ENCODE results near the gene HPN.

The HPN gene

GRCh38 chr19:35060160-35060855 is 18.8 kb downstream of the HPN start:
- Histone ChIP-seq H3K27ac (ENCODE audit: low read length) (no peak overlapping the region), H3K27me3 (ENCODE audit: low read depth, low read length) (peaks cover 29% of the 10 kb centered on the region), H3K36me3 (replicated peaks; ENCODE audit: low read depth, low read length) (no peaks in the 10 kb centered on the region), H3K4me3 (ENCODE audit: low read length) (no peak overlapping the region), H3K79me2 (ENCODE audit: low read length) (no peaks in the 10 kb centered on the region), H3K9me3 (ENCODE audit: insufficient read depth, low read length) (no peaks in the 10 kb centered on the region), H3K9ac (ENCODE audit: low read length) (no peak overlapping the region), H2AFZ (ENCODE audit: low read depth, low read length) (no peak overlapping the region), H3K4me2 (ENCODE audit: low read length) (no peak overlapping the region), H3K4me1 (ENCODE audit: low read length) (no peaks in the 10 kb centered on the region), H4K20me1 (ENCODE audit: insufficient read depth, low read length) (no peaks in the 10 kb centered on the region)
- no peak for TF ChIP-seq EZH2phosphoT487 (IDR thresholded peaks at IDR 0.05; ENCODE audit: low read depth)
- TF ChIP-seq CTCF (IDR thresholded peaks at IDR 0.05; ENCODE audit: low read depth, low read length): no peak

- Histone ChIP-seq H3K36me3 (replicated peaks; ENCODE audit: low read depth, low read length) (no peaks in the 10 kb centered on the region), H4K20me1 (ENCODE audit: insufficient read depth, low read length) (no peaks in the 10 kb centered on the region), H3K9ac (ENCODE audit: low read length) (no peak overlapping the region), H3K4me1 (ENCODE audit: low read length) (0 out of 2 replicates have a peak, but pooled peaks cover under 1% of the 10 kb centered on the region), H2AFZ (ENCODE audit: low read depth, low read length) (no peak overlapping the region), H3K27ac (ENCODE audit: low read length) (no peak overlapping the region), H3K4me2 (ENCODE audit: low read length) (no peak overlapping the region), H3K4me3 (ENCODE audit: low read length) (no peak overlapping the region), H3K27me3 (ENCODE audit: low read depth, low read length) (peaks cover 16% of the 10 kb centered on the region), H3K9me3 (ENCODE audit: insufficient read depth, low read length) (no peaks in the 10 kb centered on the region), H3K79me2 (ENCODE audit: low read length) (no peaks in the 10 kb centered on the region)
- no peak for TF ChIP-seq CTCF (IDR thresholded peaks at IDR 0.05; ENCODE audit: low read depth, low read length)
- no peak for TF ChIP-seq EZH2phosphoT487 (IDR thresholded peaks at IDR 0.05; ENCODE audit: low read depth)
Measured at GRCh38 chr19:35061583-35062373, 20.3 kb downstream of the HPN start.

GRCh38 chr19:35062942-35063341 is 21.4 kb downstream of the HPN start:
- Histone ChIP-seq H3K36me3 (replicated peaks; ENCODE audit: low read depth, low read length) (no peaks in the 10 kb centered on the region), H2AFZ (ENCODE audit: low read depth, low read length) (no peak overlapping the region), H3K4me2 (ENCODE audit: low read length) (no peak overlapping the region), H3K27ac (ENCODE audit: low read length) (no peak overlapping the region), H3K4me1 (ENCODE audit: low read length) (0 out of 2 replicates have a peak, but pooled peaks cover 3% of the 10 kb centered on the region), H3K9me3 (ENCODE audit: insufficient read depth, low read length) (no peaks in the 10 kb centered on the region), H3K9ac (ENCODE audit: low read length) (no peak overlapping the region), H3K79me2 (ENCODE audit: low read length) (no peaks in the 10 kb centered on the region), H3K27me3 (ENCODE audit: low read depth, low read length) (peaks cover 13% of the 10 kb centered on the region; the same call in 1 of the 2 replicates), H4K20me1 (ENCODE audit: insufficient read depth, low read length) (no peaks in the 10 kb centered on the region), H3K4me3 (ENCODE audit: low read length) (no peak overlapping the region)
- TF ChIP-seq CTCF (IDR thresholded peaks at IDR 0.05; ENCODE audit: low read depth, low read length) (no peak), EZH2phosphoT487 (IDR thresholded peaks at IDR 0.05; ENCODE audit: low read depth) (no peak)

Data from OCI-LY3 (cell line).